T follicular helper cell (primary cell): ENCODE data around the gene NR2C1.
"Not testable (repeated sequence)": the region's sequence is repeated elsewhere in the genome, so short reads cannot be mapped to it uniquely, and the experiment has no call there.

ENCODE experiments used
- DNase-seq: peaks from one replicate; pipeline ENCODE4 v3.0.0-alpha.2; 2020; ENCODE audit warnings: low read depth

The NR2C1 gene

GRCh38 chr12:95002754-95003153, 70.7 kb downstream of the NR2C1 start:
- DNase-seq, result no peak

- DNase-seq, result no peak
These were observed 75.1 kb downstream of the NR2C1 start for GRCh38 chr12:94998326-94998725.

GRCh38 chr12:94997726-94998125, 75.7 kb downstream of the NR2C1 start:
- DNase-seq, result no peak

- DNase-seq, result no peak
These were observed 76.4 kb downstream of the NR2C1 start for GRCh38 chr12:94997061-94997460.

- no peak for DNase-seq
These were observed 79.1 kb downstream of the NR2C1 start for GRCh38 chr12:94994312-94994711.

GRCh38 chr12:94993855-94994254, 79.6 kb downstream of the NR2C1 start:
- DNase-seq, result not testable (repeated sequence)

- DNase-seq, result no peak
These were observed 83.2 kb downstream of the NR2C1 start for GRCh38 chr12:94990222-94990621.

GRCh38 chr12:94988471-94988870, 84.9 kb downstream of the NR2C1 start:
- DNase-seq, result no peak

GRCh38 chr12:94987801-94988200, 85.6 kb downstream of the NR2C1 start:
- DNase-seq, result no peak

GRCh38 chr12:94987076-94987669, 86.2 kb downstream of the NR2C1 start:
- DNase-seq, result no peak

GRCh38 chr12:94985099-94985498, 88.3 kb downstream of the NR2C1 start:
- DNase-seq, result not testable (repeated sequence)

GRCh38 chr12:94983321-94983720, 90.1 kb downstream of the NR2C1 start:
- DNase-seq, result no peak

GRCh38 chr12:94982456-94982855, 91.0 kb downstream of the NR2C1 start:
- no peak for DNase-seq

GRCh38 chr12:94980577-94980976, 92.8 kb downstream of the NR2C1 start:
- DNase-seq, result no peak

- no peak for DNase-seq
These were observed 93.5 kb downstream of the NR2C1 start for GRCh38 chr12:94979941-94980340.

GRCh38 chr12:94977766-94978468, 95.5 kb downstream of the NR2C1 start:
- DNase-seq, result no peak

GRCh38 chr12:94973221-94973620, 100.2 kb downstream of the NR2C1 start:
- no peak for DNase-seq

GRCh38 chr12:94972795-94973194, 100.6 kb downstream of the NR2C1 start:
- DNase-seq, result no peak

GRCh38 chr12:94971923-94972322, 101.5 kb downstream of the NR2C1 start:
- DNase-seq, result no peak

GRCh38 chr12:94970560-94970959, 102.9 kb downstream of the NR2C1 start:
- DNase-seq, result no peak
